C4-2B (cell line): ENCODE data around the gene BAK1.

Experiments
- H3K27ac ChIP-seq: fragments of 450-650 bp; 2 replicates; pipeline ENCODE4 v1.5.1; 2017
- ZFX ChIP-seq: fragments of 450-650 bp; IDR thresholded peaks from 2 replicates; pipeline ENCODE4 v1.6.1; 2017
- TF ChIP-seq, protein P1 (sequence below): fragments of 450-650 bp; conservative IDR thresholded peaks from 2 replicates; pipeline ENCODE4 v1.5.1; 2017; ENCODE audit warnings: mild to moderate bottlenecking

BAK1 gene

DNA sequence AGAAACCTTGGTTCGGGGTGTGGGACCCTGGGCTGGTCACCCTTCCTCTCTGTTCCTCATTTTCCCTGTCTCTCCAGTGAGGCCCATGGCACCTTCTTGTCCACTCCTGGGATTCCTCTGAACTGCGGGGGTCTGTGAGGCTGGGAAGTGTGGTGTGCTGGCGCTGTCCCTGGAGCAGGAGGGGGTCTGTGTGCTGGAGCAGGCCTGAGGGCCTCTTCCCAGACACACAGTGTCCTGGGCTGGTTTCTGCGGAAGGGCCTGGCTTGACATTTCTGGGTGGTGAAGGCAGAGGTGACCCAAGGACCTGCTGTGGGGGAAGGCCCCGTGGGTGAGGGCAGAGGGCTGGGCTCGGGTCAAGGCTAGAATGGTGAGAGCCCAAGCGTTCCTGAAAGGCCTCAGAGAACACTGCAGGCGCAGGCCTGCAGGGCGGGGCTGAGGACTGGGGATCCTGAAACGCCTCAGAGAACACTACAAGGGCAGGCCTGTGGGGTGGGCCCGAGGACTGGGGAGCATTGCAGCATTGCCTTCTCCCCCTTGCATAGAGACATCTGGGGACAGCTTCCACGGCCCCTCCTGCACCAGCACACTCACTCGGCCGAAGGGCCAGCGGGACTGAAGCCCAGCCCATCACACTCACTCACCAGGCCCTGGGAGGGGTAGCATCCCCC is 10.6 kb upstream of the BAK1 start:
- TF ChIP-seq, protein P1, sequence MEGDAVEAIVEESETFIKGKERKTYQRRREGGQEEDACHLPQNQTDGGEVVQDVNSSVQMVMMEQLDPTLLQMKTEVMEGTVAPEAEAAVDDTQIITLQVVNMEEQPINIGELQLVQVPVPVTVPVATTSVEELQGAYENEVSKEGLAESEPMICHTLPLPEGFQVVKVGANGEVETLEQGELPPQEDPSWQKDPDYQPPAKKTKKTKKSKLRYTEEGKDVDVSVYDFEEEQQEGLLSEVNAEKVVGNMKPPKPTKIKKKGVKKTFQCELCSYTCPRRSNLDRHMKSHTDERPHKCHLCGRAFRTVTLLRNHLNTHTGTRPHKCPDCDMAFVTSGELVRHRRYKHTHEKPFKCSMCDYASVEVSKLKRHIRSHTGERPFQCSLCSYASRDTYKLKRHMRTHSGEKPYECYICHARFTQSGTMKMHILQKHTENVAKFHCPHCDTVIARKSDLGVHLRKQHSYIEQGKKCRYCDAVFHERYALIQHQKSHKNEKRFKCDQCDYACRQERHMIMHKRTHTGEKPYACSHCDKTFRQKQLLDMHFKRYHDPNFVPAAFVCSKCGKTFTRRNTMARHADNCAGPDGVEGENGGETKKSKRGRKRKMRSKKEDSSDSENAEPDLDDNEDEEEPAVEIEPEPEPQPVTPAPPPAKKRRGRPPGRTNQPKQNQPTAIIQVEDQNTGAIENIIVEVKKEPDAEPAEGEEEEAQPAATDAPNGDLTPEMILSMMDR, result no peak
- no peak for TF ChIP-seq ZFX
- no peak overlapping the region for H3K27ac ChIP-seq

DNA sequence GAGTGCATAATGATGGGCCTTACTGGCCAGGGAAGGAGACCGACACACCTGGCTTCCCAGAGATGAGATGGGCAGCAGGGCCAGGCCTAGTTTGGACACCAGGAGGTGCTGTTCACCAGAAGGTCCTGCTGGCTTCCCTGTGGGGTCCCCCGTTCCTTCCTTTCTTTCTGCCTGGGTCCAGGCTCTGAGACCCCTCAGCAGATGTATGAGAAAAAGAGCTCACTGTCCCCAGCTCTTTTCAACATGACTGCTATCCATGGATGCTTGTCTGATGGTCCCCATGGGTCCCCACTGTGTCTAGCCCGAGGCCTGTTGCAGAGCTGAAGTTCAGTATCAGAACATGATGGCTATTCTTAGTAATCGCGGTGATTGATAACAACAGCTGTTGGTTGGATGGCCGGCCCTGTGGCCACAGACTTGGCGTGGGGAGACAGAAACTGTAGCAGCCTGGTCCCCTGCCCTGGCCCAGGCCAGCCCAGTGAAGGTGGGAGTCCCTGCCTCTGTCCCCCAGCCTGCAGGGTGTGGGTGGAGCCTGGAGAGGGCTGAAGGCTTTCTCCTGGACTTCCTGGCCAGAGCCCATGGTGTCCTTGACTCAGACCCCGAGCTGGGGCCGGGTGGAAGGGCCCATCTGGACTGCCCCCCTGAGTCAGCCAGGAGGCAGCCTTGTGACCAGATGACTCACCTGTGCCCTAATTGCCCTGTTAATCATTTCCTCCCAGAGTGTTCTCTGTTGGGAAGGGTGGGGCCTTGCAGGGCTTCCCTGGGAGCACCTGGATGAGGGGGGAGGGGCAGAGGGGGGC is 9.9 kb upstream of the BAK1 start:
- TF ChIP-seq, protein P1, result peak; percentile 84; the same call in 1 of the 2 replicates
- TF ChIP-seq ZFX, result no peak
- H3K27ac ChIP-seq, result no peak overlapping the region

DNA sequence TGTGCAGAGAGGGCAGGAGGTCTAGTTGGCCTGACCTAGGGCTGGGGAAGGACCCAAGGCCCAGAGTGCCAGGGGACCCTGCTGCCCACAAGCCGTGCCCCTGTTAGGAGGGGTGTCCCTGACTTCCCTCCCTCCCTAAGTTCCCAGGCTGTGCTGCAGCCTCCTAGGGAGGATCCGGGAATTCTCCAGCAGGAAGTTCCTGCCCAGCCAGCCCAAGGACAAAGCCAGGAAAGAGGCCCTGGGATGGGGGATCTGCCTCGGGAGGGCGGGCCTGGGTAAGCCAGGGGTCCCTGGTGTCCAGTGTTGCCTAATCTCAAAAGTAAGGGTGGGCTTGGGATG is 9.3 kb upstream of the BAK1 start:
- TF ChIP-seq ZFX, result no peak
- H3K27ac ChIP-seq, result no peak overlapping the region

DNA sequence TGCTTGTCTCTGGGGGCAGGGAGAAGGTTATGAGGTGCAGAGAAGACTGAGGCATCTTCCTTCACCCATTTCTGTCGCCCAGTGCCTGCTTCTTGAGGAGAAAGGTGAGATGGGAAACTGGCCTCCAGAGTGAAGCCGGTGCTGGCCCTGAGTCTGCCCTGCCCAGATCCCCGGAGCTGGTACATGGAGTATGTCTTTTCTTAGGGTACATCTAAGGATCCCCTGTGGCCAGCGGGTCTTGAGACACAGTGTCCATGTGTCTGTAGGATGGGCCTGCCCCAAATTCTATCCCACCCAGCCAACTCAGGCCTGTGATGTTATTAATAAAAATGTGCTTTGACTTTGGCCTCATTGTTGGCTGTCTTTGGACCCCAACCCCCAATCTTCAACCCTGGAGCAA is 8.8 kb upstream of the BAK1 start:
- TF ChIP-seq, protein P1, result no peak
- TF ChIP-seq ZFX, result no peak
- H3K27ac ChIP-seq, result no peak overlapping the region

DNA sequence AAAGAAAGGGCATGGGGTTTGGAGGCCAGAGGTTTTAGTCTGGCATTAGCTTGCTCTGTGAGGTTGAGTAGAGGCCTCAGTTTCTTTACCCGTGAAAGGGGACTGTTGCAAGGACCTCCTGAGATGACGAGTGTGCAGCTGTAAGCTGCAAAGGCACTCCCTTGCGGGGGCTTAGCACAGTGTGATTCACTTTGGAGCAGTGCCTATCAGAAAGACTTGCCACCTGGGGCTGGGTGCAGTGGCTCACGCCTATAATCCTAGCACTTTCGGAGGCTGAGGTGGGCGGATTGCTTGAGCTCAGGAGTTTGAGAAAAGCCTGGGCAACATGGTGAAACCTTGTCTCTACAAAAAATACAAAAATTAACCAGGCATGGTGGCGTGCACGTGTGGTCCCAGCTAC is 7.5 kb upstream of the BAK1 start:
- no peak overlapping the region for H3K27ac ChIP-seq
- TF ChIP-seq ZFX, result no peak
- TF ChIP-seq, protein P1, result no peak

DNA sequence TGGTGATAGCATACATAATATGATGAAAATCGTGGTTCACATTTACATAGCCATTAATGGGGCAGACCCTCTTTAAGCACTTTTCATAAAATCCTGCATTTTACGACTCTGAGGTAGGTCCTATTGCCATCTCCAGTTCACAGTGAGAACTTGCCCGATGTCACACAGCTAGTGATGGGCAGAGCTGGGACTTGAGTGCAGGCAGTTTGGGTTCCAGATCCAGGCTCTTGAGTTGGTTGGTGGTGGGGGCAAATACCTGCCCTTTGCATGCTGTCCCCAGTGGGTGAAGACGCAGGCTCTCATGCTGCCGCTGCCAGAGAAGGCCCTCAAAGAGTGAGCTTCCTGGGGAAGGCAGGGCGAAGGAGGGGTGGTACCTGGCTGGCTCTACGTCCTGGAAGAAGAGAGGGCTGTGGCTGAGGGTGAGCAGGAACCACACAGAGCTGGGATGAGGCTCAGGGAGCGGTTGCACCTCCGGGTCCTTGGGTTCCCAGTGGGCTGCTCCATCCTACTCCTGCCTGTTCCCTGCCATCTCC is 6.1 kb upstream of the BAK1 start:
- TF ChIP-seq, protein P1, result no peak
- no peak for TF ChIP-seq ZFX
- H3K27ac ChIP-seq, result no peak overlapping the region

DNA sequence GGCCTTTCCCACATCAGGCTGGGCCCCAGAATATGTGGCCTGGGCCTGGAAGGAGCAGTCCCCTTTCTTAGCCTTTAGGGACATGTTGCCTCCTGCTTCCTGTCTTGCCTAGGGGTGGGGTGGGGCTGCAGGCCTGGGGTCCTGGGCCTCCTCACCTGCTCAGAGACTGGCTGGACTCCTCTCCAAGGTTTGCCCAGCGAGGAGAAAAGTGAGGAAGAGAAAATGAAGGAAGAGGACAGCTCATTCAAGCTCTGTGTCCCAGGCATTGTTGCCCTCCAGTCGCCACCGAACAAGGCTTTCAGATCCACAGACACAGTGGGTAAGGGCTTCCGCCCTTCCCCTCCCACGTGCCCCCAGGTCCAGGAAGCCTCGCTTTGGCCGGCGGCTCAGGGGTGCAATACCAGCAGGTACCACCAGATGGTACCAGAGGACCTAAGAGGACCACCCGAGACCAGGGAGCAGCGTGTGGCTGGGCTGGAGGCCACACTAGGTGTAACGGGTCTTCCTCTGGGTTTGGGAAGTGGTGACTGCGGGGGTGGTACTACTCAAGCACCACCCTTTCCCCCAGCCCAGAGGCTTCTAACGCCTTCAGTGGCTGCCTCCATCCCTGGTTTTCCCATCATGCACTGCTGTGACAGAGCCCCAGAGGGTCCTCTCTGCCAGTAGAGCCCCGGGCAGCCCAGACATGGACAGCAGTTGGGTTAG is 5.5 kb upstream of the BAK1 start:
- H3K27ac ChIP-seq, result no peak overlapping the region
- TF ChIP-seq, protein P1, result peak; percentile 95
- TF ChIP-seq ZFX, result no peak
